Endometrium (tissue), 2 donors: ENCODE results near the gene TMEM120B.
"Not testable (repeated sequence)": the region's sequence is repeated elsewhere in the genome, so short reads cannot be mapped to it uniquely, and the experiment has no call there.

ENCODE experiments used
- FAIRE-seq: peaks from 2 replicates; lab custom pipeline; 2012; peaks lifted over from hg19 to GRCh38; lab: Jason Lieb, UNC
- donor health status: control.
- donor health status: control.

The TMEM120B gene

GRCh38 chr12:121709478-121709961 lies 3.0 kb upstream of the TMEM120B start:
- no peak for FAIRE-seq

GRCh38 chr12:121711361-121712189 lies 977 bp upstream of the TMEM120B start:
- FAIRE-seq: no peak

DNA sequence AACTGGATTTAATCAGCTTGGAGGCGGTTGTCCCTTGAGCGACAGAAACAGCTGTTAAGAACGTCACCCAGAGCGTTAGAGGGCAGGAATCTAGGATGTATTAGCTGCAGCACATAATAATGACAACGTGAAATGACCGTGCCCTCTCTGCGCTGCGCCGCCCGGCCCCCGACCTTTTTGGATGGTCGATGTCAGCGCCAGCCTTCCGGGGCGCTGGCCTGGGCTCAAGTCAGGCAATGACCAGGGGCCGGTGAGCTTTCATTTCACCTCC lies 427 bp upstream of the TMEM120B start:
- no peak for FAIRE-seq

DNA sequence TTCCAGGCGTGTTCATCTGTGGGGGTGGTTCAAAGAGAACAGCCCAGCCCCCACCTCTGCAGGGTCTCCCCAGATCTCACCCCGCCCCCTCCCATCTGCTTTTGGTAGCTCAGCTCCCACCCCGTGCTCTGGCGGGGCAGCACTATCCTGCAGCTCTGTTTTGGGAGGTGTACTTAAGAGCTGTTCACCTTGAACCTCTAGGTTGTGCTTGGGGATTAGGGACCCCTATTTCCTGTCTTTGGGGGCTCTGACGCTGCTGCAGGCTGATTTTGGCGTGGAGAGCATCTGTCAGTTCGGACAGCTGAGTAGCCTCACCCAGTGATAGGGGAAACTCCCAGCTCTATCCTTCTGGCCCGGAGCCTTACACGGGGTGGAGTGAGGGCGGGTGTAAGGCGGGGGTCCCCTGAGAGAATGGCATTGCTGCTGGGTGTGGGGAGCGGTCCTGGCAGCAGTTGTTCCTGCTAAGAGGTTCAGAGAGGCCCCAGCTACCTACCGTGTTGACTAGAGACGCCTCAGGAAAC lies 765 bp downstream of the TMEM120B start:
- FAIRE-seq: no peak

DNA sequence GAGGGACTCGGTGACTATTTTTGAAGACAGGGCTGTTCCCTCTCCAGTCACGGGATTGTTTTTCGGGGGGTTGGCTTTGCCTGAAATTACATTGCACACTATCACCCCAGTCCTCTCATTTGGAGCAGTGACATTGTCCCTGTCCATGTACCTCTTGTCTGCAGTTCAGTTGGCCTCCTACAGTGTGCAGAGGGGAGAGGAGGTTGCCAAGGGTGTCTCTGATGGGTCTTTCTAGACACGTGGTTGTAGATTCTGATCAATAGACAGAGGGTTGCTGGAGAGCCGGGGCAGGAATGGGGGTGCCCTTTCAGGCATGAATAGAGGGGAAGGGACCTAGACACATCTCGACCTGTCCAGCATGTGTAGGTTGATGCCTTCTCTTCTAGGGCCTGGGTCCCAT lies 1.2 kb downstream of the TMEM120B start:
- FAIRE-seq: no peak

- not testable (repeated sequence) for FAIRE-seq
Observed at GRCh38 chr12:121715055-121715454, 2.5 kb downstream of the TMEM120B start.

- no peak for FAIRE-seq
Observed at GRCh38 chr12:121715862-121716435, 3.4 kb downstream of the TMEM120B start.

DNA sequence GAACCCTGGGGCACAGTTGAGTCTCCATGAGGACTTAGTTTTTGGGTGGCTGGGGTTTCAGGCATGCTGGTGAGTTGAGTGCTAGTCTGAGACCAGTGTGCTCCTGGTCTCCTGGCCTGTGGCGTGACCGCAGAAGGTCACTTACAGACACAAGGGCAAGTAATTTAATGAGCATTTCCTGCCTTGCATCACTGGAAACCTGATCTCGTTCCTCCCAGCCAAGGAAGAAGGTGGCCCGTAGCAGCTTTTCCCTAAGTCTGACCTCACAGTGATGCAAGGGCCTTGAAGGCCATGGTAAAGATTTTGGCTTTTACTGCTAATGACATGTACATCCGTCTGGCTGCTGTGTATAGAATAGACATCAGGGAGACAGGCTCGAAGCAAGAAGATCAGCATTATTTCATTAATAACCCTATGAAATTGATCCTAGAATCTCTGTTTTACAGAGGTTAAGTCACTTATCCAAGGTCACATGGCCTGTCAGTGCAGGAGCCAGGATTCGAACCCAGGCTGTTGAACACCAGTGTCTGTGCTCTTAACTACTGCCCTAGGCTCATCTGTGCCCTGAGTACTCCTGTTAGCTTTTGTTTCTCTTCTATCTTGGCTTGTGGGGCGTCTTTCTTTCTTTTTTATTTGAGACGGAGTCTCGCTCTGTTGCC lies 4.6 kb downstream of the TMEM120B start:
- no peak for FAIRE-seq

- FAIRE-seq: no peak
Observed at GRCh38 chr12:121718653-121719239, 6.2 kb downstream of the TMEM120B start.

- FAIRE-seq: no peak
Observed at GRCh38 chr12:121719926-121720414, 7.4 kb downstream of the TMEM120B start.

DNA sequence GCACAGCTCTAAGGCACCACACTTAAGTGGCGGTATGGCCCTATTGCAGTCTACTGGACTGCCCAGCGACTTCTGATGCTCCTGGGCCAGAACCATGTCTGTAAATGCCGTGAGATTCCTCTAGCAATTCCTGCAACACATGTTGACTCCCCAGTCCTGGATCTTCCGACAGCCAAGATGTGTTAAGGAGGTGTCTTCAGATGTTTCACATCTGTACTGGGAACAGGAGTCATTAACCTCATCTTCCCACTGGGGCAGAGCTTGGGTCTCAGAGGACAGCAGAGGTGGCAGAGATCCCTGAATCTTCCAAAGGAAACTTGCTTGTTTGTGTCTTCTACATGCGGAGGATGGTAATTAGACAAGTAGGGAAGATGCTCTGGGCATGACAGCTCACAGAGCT lies 8.2 kb downstream of the TMEM120B start:
- FAIRE-seq: no peak

- no peak for FAIRE-seq
Observed at GRCh38 chr12:121722511-121722910, 10.0 kb downstream of the TMEM120B start.

- no peak for FAIRE-seq
Observed at GRCh38 chr12:121723200-121723599, 10.6 kb downstream of the TMEM120B start.

DNA sequence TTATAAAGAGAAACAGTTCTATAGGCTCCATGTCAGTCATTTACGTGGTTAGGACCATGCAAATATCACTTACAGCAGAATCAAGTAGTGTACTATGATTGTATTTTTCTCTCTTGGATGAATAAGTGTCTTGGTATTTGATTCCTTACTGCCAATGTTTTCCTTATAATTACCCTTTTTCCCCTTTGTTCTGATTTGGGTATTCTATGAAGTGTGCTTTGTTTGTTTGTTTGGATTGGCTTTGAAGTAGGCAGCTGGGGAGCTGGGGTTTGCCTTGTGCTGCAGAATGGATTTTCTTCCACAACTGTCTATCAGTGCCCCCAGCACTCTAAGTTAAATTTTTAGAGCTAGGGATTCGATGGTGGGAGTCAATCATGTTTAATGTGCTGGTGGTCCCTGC lies 12.4 kb downstream of the TMEM120B start:
- FAIRE-seq: no peak

DNA sequence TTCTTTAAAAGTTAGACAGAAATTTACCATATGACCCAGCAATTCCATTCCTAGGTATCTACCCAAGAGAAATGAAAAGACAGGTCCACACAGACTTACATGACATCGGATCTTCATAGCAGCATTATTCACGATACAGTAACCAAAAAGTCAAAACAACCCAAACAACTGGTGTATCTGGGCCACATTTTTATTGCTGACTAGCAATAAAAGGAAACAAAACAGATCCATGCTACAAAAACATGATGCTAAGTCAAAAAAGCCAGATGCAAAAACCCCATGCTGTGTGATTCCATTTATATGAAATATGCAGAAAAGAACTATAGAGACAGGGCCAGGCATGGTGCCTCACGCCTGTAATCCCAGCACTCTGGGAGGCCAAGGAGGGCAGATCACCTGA lies 12.9 kb downstream of the TMEM120B start:
- peak; percentile 91 for FAIRE-seq

DNA sequence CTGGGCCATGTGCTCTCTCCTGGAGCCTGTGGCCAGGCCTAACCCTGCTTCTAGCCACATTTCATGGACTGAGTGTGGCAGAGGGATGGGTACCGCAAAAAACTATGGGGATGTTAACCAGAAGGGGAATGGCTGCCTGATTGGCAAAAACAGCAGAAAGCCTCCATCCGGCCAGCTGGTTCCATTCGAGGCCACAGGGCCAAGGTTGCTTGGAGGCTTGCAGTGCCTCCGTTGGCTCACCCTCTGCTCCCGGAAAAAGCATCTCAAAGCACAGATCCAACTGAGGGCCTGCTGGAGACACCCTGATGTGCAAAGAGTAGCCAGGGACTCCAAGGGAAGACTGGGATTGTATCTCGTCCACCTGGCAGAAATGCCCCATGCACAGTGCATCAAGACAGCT lies 16.5 kb downstream of the TMEM120B start:
- no peak for FAIRE-seq

GRCh38 chr12:121731473-121731872 lies 18.9 kb downstream of the TMEM120B start:
- FAIRE-seq: no peak

GRCh38 chr12:121733849-121734248 lies 21.3 kb downstream of the TMEM120B start:
- no peak for FAIRE-seq

- no peak for FAIRE-seq
Observed at GRCh38 chr12:121738340-121738858, 25.8 kb downstream of the TMEM120B start.

GRCh38 chr12:121740847-121741246 lies 28.3 kb downstream of the TMEM120B start:
- FAIRE-seq: no peak

DNA sequence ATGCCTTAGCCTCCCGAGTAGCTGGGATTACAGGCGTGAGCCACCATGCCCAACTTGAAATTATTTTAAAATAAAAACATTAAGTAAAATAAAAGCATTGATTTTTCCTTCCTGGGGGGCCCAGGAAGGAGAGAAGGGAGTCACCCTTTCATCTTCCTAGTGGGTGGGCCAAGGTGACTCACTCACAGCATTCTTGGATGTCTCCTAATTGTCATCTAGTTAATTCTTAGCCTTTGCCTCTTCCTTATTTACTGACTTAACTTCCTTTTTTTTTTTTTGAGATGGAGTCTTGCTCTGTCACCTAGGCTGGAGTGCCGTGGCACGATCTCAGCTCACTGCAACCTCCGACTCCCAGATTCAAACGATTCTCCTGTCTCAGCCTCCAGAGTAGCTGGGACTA lies 29.2 kb downstream of the TMEM120B start:
- no peak for FAIRE-seq

DNA sequence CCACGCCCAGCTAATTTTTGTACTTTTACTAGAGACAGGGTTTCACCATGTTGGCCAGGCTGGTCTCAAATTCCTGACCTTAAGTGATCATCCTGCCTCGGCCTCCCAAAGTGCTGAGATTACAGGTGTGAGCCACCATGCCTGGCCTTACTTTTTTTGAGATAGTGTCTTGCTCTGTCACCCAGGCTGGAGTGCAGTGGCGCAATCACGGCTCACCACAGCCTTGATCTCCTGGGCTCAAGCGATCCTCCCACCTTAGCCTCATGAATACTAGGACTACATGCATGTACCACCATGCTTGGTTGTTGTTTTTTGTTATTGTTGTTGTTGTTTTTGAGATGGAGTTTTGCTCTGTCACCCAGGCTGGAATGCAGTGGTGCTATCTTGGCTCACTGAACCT lies 33.0 kb downstream of the TMEM120B start:
- not testable (repeated sequence) for FAIRE-seq

DNA sequence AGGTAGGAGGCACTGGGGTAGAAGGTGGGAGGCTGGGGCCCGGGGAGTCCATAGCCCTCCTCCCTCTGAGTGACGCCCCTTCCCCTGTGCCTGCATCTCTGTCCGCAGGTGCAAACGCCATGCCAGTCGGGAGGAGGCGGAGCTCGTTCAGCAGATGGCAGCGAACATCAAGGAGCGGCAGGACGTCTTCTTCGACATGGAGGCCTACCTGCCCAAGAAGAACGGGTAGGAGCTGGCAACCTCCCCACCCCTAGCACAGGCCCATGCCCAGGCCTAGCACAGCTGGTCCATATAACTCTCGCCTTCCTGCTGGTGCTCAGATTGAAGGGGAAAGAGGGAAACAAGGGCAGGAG lies 35.6 kb downstream of the TMEM120B start:
- FAIRE-seq: no peak
